ENCODE results near the gene NOXA1.

- TF ChIP-seq EZH2 (IDR thresholded peaks at IDR 0.05; ENCODE audit: insufficient read depth, low read length): no peak
- no peak for TF ChIP-seq CTCF (IDR thresholded peaks at IDR 0.05; ENCODE audit: insufficient read depth, low read depth, low read length)
Observed at GRCh38 chr9:137478962-137479861, 56.0 kb downstream of the NOXA1 start.
